Urothelium cell line (cell line): Measurements from ENCODE around the gene ASXL1.

Experiments
- DNase-seq: peaks from one replicate; pipeline ENCODE4 v3.0.0; 2011; ENCODE audit warnings: low spot score, mixed read lengths
- FAIRE-seq: peaks from 2 replicates; lab custom pipeline; 2011; peaks lifted over from hg19 to GRCh38; lab: Jason Lieb, UNC

ASXL1 gene

DNA sequence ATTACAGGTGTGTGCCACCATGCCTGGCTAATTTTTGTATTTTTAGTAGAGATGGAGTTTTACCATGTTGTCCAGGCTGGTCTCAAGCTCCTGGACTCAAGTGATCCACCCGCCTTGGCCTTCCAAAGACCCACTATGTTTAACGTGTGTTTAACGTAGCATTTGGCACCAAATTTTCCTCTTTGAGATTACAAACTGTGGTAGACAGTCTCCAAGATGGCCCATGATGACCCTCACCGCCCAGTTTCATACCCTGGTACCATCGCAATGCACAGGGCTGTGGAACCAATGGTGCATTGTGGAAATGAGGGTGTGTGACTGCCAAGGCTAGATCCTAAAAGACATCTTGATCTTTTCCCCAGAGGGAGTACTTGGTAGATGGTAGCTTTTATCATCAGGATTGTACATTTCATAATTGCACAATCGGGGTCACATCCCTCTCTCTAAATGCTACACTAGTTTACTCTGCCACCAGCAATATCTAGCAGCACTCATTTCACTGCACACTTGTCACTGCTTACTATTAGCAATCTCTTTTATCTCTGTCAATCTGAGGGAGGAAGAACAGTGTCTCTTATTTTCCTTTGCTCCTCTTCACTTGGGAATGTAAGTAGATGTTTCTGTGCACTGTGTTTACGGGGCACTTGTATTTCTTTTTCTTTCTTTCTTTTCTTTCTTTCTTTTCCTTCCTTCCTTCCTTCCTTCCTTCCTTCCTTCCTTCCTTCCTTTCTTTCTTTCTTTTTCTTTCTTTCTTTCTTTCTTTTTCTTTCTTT lies 130.1 kb downstream of the ASXL1 start:
- no peak for DNase-seq
- no peak for FAIRE-seq
